Measurements from ENCODE around the gene BCAS3.
A peak's percentile ranks its signal among the peaks of the same experiment; 100 is the strongest.
"Not testable (repeated sequence)": the region's sequence is repeated elsewhere in the genome, so short reads cannot be mapped to it uniquely, and the experiment has no call there.

The BCAS3 gene

DNA sequence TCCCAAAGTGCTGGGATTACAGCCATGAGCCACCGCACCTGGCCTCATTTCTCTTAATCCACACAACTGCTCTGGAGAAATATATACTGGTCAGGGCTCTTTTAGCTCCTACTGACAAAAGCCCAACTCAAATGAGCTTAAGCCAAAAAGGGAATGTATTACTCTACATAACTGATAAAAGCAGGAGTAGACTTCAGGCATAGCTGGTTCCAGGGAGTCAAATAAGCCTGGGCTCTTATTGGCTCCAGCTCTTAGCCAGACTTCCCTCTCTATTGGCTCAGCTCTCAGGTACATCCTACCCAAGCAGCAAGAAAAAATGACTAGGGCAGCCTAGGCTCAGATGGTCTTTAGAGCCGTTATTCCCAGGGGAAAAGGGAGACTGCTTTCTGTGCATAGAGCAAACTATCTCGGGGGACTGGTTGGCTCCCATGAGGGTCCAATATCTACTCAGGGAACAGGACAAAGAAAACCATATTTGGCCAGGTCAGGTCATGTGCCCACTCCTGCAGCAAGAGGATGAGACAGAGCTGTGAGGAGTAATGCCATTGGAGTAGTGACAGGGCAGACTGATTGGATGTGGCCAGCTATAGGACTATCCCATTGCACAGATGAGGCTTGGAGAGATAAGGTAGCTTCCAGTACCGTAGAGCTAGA, 743.2 kb downstream of the BCAS3 start:
- no peak for DNase-seq

DNA sequence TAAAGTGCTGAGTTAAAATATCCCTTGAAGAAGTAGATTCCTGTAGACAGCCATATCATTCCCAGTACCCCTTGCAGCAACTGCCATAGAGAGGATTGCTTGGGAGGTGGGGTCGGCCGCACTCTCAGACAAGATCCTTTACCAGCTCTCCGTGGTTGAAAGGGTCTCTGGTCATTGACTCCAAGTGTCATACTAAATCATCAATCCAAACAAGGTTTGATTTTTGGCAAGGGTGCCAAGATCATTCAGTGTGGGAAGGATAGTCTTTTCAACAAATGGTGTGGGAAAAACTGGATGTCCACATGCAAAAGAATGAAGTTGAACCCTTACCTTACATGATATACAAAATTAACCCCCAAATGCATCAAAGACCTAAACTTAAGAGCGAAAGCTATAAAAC, 743.8 kb downstream of the BCAS3 start:
- DNase-seq: no peak

DNA sequence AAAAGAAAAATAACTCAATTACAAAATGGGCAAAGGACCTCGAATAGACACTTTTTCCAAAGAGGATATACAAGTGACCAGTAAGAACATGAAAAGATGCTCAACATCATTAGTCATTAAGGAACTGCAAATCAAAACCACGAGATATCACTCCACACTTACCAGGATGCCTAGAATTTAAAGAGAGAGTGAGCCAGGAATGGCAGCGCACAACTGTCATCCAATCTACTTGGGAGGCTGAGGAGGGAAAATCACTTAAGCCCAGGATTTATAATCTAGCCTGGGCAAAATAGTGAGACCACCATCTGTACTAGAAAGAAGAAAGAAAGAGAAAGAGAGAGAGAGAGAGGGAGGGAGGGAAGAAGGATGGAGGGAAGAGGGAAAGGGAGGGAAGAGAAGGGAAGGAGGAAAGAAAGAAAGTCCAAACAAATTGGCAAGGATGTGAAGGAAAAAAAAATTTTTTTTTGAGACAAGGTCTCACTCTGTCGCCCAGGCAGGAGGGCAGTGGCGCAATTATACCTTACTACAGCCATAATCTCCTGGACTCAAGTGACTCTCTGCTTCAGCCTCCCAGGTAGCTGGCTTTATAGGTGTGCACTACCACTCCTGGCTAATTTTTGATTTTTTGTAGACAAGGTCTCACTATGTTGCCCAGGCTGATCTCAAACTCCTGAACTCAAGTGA, 744.6 kb downstream of the BCAS3 start:
- DNase-seq: no peak

DNA sequence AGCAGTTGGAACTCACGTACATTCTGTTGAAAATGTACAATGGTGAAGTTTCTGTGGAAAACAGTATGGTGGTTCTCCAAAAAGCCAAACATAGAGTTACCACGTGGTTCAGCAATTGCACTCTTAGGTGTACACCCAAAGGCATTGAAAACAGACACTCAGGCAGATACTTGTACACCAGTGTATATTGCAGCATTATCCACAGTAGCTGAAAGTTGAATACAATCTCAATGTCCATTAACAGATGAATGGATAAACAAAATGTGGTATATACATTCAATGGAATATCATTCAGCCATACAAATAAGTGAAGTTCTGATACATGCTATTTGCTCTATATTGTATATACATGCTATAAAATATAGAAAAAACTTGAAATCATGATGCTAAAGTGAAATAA, 745.2 kb downstream of the BCAS3 start:
- no peak for DNase-seq

DNA sequence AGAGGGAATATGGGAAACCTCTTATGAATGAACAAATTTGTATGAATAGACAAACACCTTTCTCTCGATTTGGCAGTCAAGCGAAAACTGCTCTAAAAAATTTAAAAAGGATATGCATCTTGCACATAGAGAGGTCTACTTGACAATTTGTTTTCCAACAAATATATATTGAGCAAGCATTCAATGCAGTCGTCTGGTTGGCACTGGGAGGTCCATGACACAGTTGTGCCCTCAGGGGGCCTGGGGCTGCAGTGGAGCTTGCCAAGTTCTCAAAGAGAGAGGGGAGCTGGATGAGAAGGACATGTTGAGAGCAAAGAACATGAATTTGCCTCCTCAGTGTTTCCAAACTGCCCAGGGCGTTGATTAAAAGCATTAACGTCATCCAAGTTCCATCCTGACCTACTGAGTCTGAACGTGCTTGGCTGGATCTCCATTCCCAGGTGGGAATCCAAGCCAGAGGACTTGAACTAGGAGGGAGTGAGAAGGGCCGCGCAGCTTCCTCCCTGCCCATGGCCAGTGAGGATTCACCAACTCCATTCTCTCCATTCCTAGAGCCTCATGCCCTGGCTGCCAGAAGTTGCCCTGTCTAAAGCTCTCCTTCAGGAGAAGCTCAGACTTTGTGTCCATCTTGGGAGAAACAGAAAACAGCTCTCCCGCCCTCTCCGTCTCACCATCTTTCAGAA, 746.5 kb downstream of the BCAS3 start:
- DNase-seq: no peak

DNA sequence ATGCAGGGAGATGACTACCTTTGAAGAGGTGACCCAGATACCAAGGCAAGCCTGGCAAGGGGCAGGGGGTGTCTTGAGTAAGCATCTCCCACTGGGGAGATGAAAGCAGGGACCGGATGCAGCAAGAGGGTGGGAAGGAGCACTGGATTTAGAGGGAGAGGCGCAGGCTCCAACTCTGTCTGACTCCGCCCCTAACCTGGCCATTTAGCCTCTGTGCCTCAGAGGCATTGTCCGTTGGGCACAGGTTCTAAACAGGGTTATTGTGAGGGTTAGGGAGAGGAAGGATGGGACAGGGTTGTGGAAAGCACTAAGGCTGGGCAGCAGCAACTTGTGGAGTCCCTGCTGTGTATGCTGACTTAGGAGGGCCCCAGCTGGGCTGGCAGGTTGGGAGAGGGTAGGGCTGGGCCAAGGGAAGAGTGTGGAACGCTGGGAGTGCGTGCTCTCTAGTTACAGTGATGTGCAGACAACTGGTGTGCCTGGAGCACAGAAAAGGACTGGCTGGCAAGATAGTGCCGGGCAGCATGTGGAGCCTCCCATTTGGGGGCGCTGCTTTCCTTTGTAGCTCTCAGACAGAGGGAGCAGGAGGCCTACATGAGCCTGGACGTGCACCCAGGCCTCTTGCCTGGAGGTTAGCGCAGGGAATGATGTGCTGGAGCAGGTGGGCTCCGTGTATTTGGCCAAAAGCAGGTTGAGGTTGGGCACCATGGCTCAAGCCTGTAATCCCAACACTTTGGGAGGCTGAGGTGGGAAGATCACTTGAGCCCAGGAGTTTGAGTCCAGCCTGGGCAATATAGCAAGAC, 748.2 kb downstream of the BCAS3 start:
- DNase-seq: no peak

DNA sequence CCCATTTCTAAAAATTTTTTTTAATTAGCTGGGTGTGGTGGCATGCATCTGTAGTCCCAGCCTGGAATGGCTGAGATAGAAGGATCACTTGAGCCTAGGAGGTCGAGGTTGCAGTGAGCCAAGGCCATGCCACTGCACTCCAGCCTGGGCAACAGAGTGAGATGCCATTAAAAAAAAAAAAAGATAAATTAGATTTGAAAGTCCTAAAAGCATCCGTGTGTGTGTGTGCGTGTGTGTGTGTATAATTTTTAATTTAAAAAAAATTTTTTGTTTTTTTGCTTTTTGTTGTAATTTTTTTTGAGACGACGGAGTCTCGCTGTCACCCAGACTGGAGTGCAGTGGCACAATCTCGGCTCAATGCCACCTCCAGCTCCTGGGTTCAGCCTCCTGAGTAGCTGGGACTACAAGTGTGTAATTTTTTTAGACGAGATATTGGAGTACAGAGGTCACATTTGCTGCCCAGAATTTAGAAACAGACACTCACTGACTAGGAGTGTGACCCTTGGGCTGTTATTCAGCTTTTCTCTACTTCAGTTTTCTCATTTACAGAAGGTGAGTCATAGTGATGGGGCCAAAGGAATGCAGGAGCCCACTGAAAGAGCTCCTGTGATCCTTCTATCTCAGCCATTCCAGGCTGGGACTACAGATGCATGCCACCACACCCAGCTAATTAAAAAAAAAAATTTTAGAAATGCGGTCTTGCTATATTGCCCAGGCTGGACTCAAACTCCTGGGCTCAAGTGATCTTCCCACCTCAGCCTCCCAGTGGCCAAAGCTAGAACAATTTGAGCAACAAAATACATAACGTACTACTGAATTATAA, 749.0 kb downstream of the BCAS3 start:
- DNase-seq: no peak

DNA sequence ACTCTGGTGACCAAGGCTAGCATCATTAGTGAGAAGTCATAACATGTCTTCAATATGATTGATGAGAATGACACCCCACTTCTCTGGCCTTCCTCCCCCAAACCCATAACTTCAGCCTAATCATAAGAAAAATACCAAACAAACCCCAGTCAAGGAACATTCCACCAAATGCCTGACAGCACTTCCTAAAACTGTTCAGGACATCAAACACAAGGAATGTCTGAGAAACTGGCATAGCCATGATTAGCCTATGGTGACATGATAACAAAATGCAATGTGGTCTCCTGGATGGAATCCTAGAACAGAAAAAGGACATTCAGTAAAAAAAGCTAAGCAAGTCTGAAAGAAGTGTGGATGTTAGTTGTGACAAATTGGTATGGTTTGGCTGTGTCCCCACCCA, 749.9 kb downstream of the BCAS3 start:
- no peak for DNase-seq

DNA sequence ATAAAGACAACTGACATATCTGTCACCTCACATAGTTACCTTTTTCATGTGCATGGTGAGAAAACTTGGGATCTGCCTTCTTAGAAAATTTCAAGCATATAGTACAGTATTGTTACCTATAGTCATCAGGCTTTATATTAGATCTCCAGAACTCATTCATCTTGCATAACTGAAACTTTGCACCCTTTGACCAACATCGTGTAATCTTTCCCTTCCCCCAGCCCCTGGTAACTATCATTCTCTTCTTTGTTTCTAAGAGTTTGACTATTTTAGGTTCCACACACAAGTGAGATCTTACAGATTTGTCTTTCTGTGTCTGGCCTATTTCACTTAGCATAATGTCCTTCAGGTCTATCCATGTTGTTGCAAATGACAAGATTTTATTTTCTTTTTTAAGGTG, 751.6 kb downstream of the BCAS3 start:
- no peak for DNase-seq

DNA sequence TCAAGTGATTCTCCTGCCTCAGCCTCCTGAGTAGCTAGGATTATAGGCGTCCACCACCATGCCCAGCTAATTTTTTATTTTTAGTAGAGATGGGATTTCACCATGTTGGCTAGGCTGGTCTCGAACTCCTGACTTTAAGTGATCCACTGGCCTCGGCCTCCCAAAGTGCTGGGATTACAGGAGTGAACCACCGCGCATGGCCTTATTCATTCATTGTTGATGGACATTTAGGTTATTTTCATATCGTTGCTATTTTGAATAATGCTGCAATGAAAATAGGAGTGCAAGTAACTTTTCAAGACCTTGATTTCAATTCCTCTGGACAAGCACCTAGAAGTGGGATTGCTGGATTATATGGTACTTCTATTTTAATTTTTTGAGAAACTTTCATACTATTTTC, 752.2 kb downstream of the BCAS3 start:
- DNase-seq: not testable (repeated sequence)

DNA sequence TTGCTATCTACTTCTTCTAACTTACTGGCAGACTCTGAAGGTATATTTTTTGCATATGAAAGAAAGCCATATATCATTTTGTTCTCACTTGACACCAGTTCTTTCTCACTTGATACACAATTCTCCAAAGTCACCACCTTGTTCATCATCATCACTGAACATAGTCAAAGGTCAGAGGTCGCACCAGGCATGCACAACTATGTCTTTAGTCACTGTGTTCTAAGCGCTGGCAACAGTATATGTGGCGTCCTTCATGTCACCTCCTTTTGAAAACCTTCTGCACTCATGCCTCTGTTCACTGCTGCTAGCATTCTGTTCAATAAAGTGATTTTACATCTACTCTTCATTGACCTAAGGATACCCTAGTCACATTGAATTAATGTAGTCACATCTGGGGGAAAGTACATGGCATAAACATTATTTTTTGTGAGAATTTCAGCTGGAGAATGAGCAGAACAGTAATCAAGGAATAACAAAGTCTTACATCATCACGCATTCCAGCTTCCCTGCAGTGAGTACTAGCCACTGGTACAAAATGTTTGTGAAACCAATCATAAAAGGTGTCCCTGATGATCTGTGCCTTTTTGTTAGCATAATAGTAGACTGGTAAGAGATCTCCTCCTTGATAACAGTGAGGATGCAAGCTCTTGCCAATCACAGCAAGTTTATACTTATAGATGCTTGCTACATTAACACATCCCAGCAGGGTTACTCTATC, 754.1 kb downstream of the BCAS3 start:
- DNase-seq: no peak

DNA sequence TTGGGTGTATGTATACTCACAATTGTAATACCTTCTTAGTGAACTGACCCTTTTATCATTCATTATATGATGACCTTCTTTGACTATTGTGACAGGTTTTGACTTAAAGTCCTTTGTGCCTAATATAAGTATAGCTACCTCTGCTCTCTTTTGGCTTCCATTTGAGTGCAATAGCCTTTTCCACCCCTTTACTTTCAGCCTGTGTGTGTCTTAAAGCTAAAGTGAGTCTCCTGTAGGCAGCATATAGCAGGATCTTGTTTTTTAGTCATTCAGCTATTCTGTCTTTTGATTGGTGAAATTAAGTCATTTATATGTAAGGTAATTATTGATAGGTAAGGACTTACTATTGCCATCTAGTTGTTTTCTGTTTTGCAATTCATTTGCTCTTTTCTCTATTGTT, 758.6 kb downstream of the BCAS3 start:
- no peak for DNase-seq

DNA sequence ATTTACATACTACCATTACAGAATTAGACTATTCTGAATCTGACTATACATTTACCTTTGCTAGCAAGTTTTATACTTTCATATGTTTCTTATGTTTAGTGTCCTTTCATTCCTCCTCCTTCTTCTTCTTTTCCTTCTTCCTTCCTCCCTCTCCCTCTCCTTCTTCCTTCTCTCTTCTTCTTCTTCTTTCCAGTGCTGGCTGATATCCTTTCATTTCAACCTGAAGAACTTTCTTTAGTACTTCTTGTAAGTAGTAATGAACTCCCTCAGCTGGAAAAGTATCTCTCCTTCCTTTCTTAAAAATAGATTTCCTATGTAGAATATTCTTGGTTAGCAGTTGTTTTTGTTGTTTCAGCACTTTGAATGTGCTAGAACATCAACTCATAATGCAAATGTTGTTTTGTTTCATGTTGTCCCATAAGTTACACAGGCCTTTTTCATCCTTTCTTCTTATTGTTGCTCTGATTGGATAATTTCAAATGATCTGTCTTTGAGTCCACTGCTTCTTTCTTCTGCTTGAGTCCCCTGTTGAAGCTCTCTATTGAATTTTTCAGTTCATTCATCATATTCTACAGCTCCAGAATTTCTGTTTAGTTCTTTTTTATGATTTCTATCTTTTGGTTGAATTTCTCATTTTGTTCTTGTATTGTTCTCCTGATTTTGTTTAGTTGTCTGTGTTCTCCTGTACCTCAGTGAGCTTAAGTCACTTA, 759.5 kb downstream of the BCAS3 start:
- DNase-seq: no peak

DNA sequence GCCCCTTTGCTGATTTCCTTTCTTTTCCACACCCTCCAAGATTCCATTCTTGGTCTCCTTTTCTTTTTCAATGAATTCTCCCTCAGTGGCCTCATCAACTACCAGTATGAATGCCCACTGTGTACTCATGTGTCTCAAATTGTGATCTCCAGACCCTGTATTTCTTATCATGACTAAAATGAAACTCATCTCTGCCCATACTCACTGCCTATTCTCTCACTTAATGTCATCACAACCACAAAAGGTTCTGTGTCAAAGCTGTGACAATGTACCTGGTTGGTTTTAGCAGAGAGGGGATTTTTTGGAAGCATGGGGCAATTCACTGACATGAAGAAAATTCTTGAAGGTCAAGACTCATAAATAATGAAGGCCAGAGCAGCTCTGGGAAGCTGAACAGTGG, 763.0 kb downstream of the BCAS3 start:
- peak; percentile 68 for DNase-seq

DNA sequence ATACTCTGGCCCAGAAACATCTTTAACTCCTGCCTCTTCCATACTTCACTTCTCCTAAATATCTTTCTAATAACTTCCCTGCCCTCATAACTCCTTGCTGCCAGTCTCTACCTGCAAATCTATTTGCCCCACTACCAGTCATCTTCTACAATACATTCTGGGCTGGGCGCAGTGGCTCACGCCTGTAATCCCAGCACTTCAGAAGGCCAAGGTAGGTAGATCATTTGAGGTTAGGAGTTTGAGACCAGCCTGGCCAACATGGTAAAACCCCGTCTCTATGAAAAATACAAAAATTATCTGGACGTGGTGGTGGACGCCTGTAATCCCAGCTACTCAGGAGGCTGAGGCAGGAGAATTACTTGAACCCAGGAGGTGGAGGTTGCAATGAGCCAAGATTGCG, 763.9 kb downstream of the BCAS3 start:
- not testable (repeated sequence) for DNase-seq

DNA sequence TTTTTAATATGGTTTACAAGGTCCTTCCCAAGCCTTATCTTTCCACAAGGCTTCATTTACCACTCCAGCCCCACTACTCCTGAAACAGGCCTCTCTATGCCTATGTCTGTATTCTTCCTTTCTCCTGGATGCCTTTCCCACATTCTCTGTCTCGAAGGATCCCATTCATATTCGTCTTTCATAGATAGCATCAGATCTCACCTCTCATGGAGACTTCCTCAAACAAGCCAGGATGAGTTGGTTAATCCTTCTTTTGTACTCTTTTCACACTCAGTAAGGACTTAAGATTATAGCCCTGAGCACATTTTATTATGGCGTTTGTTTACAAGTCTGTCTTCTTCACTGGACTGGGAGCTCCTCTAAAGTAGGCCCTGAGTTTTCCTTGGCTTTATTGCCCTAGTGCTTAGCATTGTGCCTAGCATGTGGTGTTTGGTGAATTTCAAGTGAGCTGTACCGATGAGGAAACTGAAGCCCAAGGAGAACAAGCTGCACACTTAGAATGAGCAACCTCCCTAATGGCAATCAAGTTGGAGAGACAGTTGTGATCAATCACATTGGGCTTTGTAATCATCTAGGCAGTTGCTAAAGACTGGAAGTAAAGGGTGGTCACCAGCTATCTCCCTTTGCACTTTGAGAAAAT, 764.6 kb downstream of the BCAS3 start:
- no peak for DNase-seq

All from activated CD4-positive, alpha-beta T cell treated with anti-CD3 and anti-CD28 coated beads, Interleukin-2, Interleukin-6, amounts not matched to agents 100 ng/mL and 50 ng/mL, durations not matched to agents 16 hours and 8 hours (primary cell).